ENCODE data around the gene ME1.

DNA sequence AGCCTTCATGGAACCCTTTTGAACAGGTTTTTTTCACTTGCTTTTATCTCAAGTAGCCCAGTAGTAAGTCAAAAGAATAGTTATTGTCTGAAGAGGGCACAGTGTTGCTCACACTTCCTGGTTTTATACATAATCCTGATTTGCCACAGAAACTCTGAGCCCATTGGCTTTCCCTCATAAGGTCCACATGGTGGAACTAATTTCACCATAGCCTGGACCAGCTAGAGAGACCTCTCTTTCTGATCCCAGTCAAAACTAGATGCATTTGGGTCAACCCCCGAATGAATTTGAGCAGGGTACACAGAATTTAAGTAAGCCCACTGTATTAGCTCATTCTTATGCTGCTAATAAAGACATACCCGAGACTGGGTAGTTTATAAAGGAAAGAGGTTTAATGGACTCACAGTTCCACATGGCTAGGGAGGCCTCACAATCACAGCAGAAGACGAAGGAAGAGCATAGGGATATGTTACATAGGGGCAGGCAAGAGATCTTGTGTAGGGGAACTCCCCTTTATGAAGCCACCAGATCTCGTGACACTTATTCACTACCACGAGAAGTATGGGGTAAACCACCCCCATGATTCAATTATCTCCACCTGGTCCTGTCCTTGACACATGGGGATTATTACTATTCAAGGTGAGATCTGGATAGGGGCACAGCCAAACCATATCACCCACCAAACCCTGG, 231.5 kb downstream of the ME1 start:
- no peak for TF ChIP-seq EZH2 (IDR thresholded peaks at IDR 0.05; ENCODE audit: insufficient read depth, poor library complexity, severe bottlenecking)
- no peak for TF ChIP-seq EZH2phosphoT487 (IDR thresholded peaks at IDR 0.05; ENCODE audit: insufficient read depth, low read depth)

Measured in GM23248 (cell line).